Measurements from ENCODE around the gene NPIPB13.
"Not testable (repeated sequence)": the region's sequence is repeated elsewhere in the genome, so short reads cannot be mapped to it uniquely, and the experiment has no call there.

NPIPB13 gene
- 0.56 to 1.9 reads per million in 2 donors for total RNA-seq

DNA sequence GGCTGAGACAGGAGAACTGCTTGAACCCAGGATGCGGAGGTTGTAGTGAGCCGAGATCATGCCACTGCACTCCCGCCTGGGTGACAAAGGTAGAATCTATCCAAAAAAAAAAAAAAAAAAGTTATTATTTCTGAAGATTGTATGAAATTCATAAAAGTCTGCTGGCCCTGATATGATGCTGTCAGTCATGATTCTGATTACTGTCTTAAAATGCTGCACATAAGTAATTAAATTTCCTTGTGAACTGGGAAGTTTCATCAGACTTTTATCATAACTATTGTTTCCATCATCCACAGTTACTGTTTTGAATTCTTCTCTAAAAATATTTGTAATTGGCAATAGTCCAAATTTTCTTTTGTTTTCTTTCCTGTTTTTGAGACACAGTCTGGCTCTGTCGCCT, at the start of gene NPIPB13:
Gene NPIPB13 (minus strand): TSS at position 101 of the 400 bp plus-strand sequence. CDS start 2,906 bp downstream, outside the sequence.
- DNase-seq: not testable (repeated sequence)

DNA sequence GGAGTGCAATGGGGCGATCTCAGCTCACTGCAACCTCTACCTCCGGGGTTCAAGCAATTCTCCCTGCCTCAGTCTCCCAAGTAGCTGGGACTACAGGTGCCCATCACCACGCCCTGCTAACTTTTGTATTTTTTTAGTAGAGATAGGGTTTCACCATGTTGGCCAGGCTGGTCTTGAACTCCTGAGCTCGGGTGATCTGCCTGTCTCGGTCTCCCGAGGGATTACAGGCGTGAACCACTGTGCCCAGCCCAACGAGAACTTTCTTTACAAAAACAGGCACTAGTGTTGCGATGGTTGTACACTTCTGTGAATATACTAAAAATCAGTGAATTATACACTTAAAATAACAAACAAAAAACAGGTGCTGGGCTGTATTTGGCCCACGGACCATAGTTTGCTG, 34.1 kb upstream of the NPIPB13 start:
- not testable (repeated sequence) for DNase-seq

DNA sequence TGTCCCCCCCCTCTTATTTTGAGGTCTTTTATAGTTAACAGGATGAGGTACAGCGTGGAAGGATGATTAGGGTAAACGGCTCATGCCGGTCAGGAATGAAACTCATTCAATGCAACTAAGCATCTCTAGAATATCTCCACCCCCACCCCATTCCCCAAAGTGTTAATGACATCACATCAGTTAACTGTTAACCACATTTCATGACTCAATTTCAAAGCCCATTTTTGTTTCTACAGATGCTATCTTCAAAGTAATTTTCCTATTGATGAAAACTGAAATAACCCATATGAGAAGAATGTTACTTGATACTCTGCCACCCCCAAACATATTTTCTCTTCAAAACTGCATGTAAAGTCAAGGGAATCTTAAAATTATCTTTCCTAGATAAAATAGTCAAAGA, 30.2 kb upstream of the NPIPB13 start:
- not testable (repeated sequence) for DNase-seq

DNA sequence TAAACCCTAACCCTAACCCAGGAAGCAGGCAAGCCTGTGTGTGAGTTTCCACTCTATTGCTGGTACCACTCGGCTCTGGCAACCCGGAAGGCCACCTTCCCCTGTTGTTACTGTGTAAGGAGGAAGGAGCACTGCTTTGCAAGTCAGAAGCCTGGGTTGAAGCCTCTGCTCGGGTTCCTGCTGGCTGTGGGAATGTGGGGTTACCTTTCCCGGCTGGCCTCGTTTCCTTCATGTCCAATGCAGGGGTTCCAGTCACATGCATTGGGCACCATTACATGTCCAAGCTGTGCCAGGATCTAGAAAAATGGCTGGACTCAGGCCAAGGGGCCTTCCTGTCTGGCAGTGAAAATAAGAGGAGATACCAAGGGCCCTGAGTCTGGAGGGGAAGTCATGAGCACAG, 31.2 kb downstream of the NPIPB13 start:
- not testable (repeated sequence) for DNase-seq

DNA sequence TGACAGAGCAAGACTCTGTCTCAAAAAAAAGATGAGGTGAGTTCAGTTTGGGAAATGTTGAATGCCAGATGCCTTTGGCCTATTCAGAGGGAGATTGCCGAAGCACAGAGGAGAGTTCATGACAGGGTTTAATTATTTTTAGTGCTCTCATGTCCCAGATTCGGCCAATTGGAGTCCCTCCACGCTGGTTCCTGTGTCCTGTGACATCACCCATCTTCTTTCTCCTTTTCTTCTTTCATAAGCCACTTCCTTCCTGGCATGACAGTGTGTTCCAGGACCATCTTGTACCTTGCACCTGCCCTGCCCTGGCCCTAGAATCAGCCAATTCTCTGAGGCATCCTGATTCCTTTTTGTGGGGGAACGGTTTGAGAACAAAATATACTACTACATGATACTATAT, 36.9 kb downstream of the NPIPB13 start:
- not testable (repeated sequence) for DNase-seq

DNA sequence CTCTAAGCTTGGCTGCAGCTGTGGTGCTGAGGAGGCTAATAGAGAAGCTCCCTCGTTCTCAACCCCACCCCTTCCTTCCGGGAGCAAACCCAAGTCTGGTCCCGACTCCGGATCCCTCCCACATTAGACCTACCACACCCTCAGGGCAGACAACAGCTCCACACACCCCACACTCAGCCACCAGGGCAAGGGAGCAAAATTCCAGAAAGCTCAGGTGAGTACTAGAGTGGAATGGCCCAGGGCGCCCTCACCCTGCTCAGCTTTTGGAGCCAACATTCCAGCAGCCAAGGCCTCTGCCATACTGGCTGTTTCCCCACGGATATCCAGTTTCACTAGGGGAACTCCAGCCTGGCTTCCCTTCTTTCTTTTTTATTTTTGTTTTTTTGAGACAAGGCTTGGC, 39.2 kb downstream of the NPIPB13 start:
- DNase-seq: peak; percentile 37

DNA sequence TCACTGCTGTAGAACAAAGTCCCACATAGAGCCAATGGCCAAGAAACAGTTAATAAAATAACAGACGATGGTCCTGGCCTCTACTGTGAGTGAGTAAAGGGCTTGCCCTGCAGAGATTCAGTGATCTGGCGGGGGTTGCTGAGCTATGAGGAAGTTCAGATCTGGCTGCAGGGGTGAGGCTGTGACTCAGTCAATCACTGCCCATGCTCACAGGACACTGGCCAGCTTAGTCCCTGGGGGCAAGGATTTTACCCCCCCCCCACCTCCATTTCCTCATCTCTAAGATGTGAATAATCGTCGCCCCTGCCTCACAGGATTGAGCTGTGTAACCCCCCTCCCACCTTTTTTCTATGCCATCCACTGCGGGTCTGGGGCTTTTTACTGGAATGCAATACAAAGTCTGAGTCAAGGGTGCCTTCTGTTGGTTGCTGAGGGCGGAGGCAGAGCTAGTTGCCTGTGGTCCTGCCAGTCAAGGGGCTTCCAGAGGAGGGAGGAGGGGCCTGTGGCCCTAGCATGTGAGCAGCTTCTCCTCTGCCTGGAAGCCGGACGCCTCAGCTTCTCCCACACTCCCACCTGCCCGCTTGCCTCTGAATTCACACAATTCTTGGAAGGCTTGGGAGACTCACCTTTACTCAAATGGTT, 41.1 kb downstream of the NPIPB13 start:
- not testable (repeated sequence) for DNase-seq

DNA sequence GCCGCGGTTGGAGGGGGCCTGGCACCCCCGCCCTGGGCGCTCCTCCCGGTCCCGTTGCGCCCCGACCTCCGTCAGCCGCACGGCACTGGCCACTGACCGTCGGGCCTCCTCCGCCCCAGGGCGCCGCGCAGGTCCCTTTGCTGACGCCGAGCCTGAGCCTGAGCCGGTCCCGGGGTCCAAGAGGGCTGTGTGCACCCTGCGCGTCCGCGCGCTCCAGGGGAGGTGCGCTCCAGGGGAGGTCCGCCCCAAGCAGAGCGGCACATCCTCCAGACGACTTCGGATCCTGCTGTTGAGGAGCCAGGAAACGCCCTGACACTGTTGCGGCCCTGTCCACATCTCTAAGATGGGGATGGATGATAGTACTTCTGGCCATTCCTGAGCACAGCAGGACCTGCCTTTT, 42.0 kb downstream of the NPIPB13 start:
- DNase-seq: not testable (repeated sequence)

DNA sequence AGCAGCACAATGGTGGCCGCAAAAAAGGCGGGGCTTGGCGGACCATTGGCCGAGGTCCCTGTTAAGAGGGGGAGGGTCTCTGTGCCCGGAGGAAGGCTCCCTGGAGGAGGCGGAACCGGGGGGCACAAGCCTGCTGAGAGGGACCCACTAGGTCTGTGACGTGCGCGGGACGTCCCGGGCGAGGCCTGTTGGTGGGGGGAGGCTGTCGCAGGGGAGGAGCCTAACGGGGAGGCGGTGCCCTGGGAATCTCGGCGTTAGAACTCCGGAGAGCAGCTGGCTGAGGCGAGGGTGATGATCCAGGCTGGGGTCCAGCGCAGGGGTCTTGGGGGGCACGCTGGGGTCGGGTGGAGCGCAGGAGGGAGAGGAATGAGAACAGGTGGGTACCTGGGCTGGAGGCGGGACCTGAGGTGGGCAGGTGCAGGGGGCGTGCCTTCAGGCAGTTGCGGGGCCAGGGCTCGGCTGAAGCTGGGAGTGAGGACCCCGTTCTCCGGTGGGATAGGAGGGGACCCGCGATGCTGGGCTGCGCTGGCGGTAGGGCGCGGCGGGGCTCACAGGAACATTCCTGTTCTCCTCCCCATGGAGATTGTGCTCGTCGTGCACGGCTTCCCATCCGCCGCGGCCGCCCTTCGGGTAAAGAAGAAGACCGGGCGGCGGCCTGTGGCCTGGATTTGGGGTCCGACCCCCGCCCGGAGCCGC, 42.6 kb downstream of the NPIPB13 start:
- not testable (repeated sequence) for DNase-seq

DNA sequence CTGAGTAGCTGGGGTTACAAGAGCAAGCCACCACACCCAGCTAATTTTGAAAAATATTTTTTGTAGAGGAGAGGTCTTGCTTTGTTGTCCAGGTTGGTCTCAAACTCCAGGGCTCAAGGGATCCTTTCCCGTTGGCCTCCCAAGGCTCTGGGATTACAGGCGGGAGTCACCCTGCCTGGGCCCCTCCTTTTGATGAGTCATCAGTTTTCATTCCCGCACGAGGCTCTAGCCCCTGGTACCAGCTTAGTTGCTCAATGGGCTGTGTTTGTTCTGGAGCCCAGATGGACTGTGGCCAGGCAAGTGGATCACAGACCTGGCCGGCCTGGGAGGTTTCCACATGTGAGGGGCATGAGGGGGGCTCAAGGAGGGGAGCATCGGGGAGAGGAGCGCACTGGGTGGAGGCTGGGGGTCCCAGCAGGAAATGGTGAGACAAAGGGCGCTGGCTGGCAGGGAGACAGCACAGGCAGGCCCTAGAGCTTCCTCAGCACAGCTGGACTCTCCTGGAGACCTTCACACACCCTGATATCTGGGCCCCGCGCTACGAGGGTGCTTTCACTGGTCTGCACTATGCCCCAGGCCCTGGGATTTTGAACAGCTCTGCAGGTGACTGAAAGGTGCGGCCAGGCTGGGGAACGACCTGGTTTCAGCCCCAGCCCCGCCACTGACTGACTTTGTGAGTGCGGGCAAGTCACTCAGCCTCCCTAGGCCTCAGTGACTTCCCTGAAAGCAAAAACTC, 48.5 kb downstream of the NPIPB13 start:
- not testable (repeated sequence) for DNase-seq

DNA sequence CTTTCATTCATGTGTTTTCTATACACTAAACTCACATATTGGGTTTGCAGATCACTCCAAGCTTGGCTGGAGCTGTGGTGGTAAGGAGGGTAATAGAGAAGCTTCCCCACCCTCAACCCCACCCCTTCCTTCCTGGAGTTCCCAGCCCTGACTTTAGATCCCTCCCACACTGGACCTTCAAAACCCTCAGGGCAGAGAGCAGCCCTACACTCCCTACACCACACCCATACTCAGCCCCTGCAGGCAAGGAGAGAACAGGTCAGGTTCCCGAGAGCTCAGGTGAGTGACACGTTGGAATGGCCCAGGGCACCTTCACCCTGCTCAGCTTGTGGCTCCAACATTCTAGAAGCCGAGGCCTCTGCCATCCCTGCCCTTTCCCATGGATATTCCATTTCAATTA, 49.2 kb downstream of the NPIPB13 start, which contains the start of gene SULT1A3:
Gene SULT1A3 (plus strand): TSS at position 207 of the 400 bp plus-strand sequence. CDS start 1,474 bp downstream, outside the sequence.
- not testable (repeated sequence) for DNase-seq
